ENCODE measurements around the gene RGS9. TPM values are rescaled to one million over a fixed set of nuclear protein-coding genes. Genes with fewer than 3 reads are reported as not detected.

The RGS9 gene
- total RNA-seq, 1 donor from 2014 or later: 2.8 TPM

- H3K36me3 Mint-ChIP-seq (ENCODE audit: low read depth): no peaks in the 10 kb centered on the region
- no peak for DNase-seq (ENCODE audit: low read depth, low spot score)
- H3K9me3 Mint-ChIP-seq: no peaks in the 10 kb centered on the region
- H3K27me3 Mint-ChIP-seq (ENCODE audit: low read depth): no peaks in the 10 kb centered on the region
- no peak overlapping the region for H3K4me3 Mint-ChIP-seq
- no peak for TF ChIP-seq CTCF (conservative IDR thresholded peaks at IDR 0.05)
- H3K4me1 Mint-ChIP-seq: peaks cover 24% of the 10 kb centered on the region
- H3K27ac Mint-ChIP-seq (ENCODE audit: unreplicated experiment): no peak overlapping the region
Observed at GRCh38 chr17:65225061-65225460, 87.9 kb downstream of the RGS9 start.

- Mint-ChIP-seq H3K27me3 (ENCODE audit: low read depth) (no peaks in the 10 kb centered on the region), H3K36me3 (ENCODE audit: low read depth) (no peaks in the 10 kb centered on the region)
Observed at GRCh38 chr17:65226227-65226626, 89.1 kb downstream of the RGS9 start.

GRCh38 chr17:65227637-65228036 is 90.5 kb downstream of the RGS9 start:
- Mint-ChIP-seq H3K9me3 (no peaks in the 10 kb centered on the region), H3K27me3 (ENCODE audit: low read depth) (no peaks in the 10 kb centered on the region), H3K27ac (ENCODE audit: unreplicated experiment) (no peak overlapping the region), H3K36me3 (ENCODE audit: low read depth) (no peaks in the 10 kb centered on the region), H3K4me1 (peaks cover 34% of the 10 kb centered on the region), H3K4me3 (no peak overlapping the region)
- no peak for DNase-seq (ENCODE audit: low read depth, low spot score)
- no peak for TF ChIP-seq CTCF (conservative IDR thresholded peaks at IDR 0.05)

More at GRCh38 chr17:65226227-65226626, 89.1 kb downstream of the RGS9 start:
- Mint-ChIP-seq H3K9me3 (no peaks in the 10 kb centered on the region), H3K27ac (ENCODE audit: unreplicated experiment) (no peak overlapping the region), H3K4me3 (no peak overlapping the region), H3K4me1 (peaks cover 24% of the 10 kb centered on the region)
- no peak for TF ChIP-seq CTCF (conservative IDR thresholded peaks at IDR 0.05)
- no peak for DNase-seq (ENCODE audit: low read depth, low spot score)

GRCh38 chr17:65228287-65228686 is 91.1 kb downstream of the RGS9 start:
- Mint-ChIP-seq H3K36me3 (ENCODE audit: low read depth) (no peaks in the 10 kb centered on the region), H3K4me1 (peaks cover 37% of the 10 kb centered on the region), H3K27ac (ENCODE audit: unreplicated experiment) (peak overlapping the region; percentile 83), H3K27me3 (ENCODE audit: low read depth) (no peaks in the 10 kb centered on the region), H3K4me3 (no peak overlapping the region), H3K9me3 (no peaks in the 10 kb centered on the region)
- DNase-seq (ENCODE audit: low read depth, low spot score): no peak
- TF ChIP-seq CTCF (conservative IDR thresholded peaks at IDR 0.05): no peak

GRCh38 chr17:65228734-65229620 is 91.8 kb downstream of the RGS9 start:
- Mint-ChIP-seq H3K4me1 (peaks cover 37% of the 10 kb centered on the region), H3K27ac (ENCODE audit: unreplicated experiment) (peak overlapping the region; percentile 83), H3K36me3 (ENCODE audit: low read depth) (no peaks in the 10 kb centered on the region), H3K9me3 (no peaks in the 10 kb centered on the region), H3K4me3 (no peak overlapping the region), H3K27me3 (ENCODE audit: low read depth) (no peaks in the 10 kb centered on the region)
- DNase-seq (ENCODE audit: low read depth, low spot score): no peak
- no peak for TF ChIP-seq CTCF (conservative IDR thresholded peaks at IDR 0.05)

All from neural crest cell (in vitro differentiated cells).